Measurements from ENCODE around the gene GRIFIN. TPM values are rescaled to one million over a fixed set of nuclear protein-coding genes. Genes with fewer than 3 reads are reported as not detected.

GRIFIN gene
- total RNA-seq, 1 experiment from 2014 or later: not detected

GRCh38 chr7:2497065-2497464 is 20.9 kb upstream of the GRIFIN start:
- H3K4me2 ChIP-seq (ENCODE audit: low read length): no peak overlapping the region
- H3K79me2 ChIP-seq (ENCODE audit: low read length): no peaks in the 10 kb centered on the region
- ChIA-PET CTCF (no interaction called here), POLR2A (ENCODE audit: unreplicated experiment) (no interaction called here)
- no peaks in the 10 kb centered on the region for H3K36me3 ChIP-seq (ENCODE audit: low read depth, low read length)
- no peaks in the 10 kb centered on the region for H3K9me3 ChIP-seq (ENCODE audit: low read length)
- intact Hi-C loops (cut with micrococcal nuclease): no loop called here
- H3K9me2 ChIP-seq (replicated peaks; ENCODE audit: low read length): no peaks in the 10 kb centered on the region
- no TSS peak for BruUV-seq (replicated peaks)
- H3K4me3 ChIP-seq (ENCODE audit: low read length): no peak overlapping the region
- no peaks in the 10 kb centered on the region for H3K27me3 ChIP-seq (ENCODE audit: low read length)
- no peaks in the 10 kb centered on the region for H3K4me1 ChIP-seq (ENCODE audit: insufficient read depth, low read length)
- ATAC-seq (no peak), DNase-seq (no peak)
- no peak overlapping the region for H3K27ac ChIP-seq (ENCODE audit: low read length)
- H2AFZ ChIP-seq (ENCODE audit: low read length): no peak overlapping the region
- no peaks in the 10 kb centered on the region for H4K20me1 ChIP-seq (ENCODE audit: low read length)
- no peak overlapping the region for H3K9ac ChIP-seq (ENCODE audit: low read length)
- no peaks in the 10 kb centered on the region for H3F3A ChIP-seq (ENCODE audit: low read length, unreplicated experiment)
- TF ChIP-seq EZH2 (IDR thresholded peaks at IDR 0.05; ENCODE audit: low read length, unreplicated experiment): no peak
- no peak for TF ChIP-seq CTCF (conservative IDR thresholded peaks at IDR 0.05; ENCODE audit: low read depth, low read length)
- no peak for TF ChIP-seq EZH2phosphoT487 (IDR thresholded peaks at IDR 0.05; ENCODE audit: borderline replicate concordance, low read length)

- POLR2A ChIA-PET (ENCODE audit: unreplicated experiment): no interaction called here
- H3K27me3 ChIP-seq (ENCODE audit: low read length): no peaks in the 10 kb centered on the region
- no peaks in the 10 kb centered on the region for H3K9me2 ChIP-seq (replicated peaks; ENCODE audit: low read length)
- H2AFZ ChIP-seq (ENCODE audit: low read length): no peak overlapping the region
- ATAC-seq: no peak
- H3F3A ChIP-seq (ENCODE audit: low read length, unreplicated experiment): no peaks in the 10 kb centered on the region
- H3K36me3 ChIP-seq (ENCODE audit: low read depth, low read length): no peaks in the 10 kb centered on the region
- H3K27ac ChIP-seq (ENCODE audit: low read length): no peak overlapping the region
- H3K4me3 ChIP-seq (ENCODE audit: low read length): no peak overlapping the region
- no peak for DNase-seq
- no peaks in the 10 kb centered on the region for H3K9me3 ChIP-seq (ENCODE audit: low read length)
- no peaks in the 10 kb centered on the region for H4K20me1 ChIP-seq (ENCODE audit: low read length)
- H3K79me2 ChIP-seq (ENCODE audit: low read length): no peaks in the 10 kb centered on the region
- no peaks in the 10 kb centered on the region for H3K4me1 ChIP-seq (ENCODE audit: insufficient read depth, low read length)
- BruUV-seq (replicated peaks): no TSS peak
- intact Hi-C loops (cut with micrococcal nuclease): no loop called here
- no peak overlapping the region for H3K4me2 ChIP-seq (ENCODE audit: low read length)
- CTCF ChIA-PET: no interaction called here
- no peak for TF ChIP-seq CTCF (conservative IDR thresholded peaks at IDR 0.05; ENCODE audit: low read depth, low read length)
- TF ChIP-seq EZH2phosphoT487 (IDR thresholded peaks at IDR 0.05; ENCODE audit: borderline replicate concordance, low read length): no peak
- TF ChIP-seq EZH2 (IDR thresholded peaks at IDR 0.05; ENCODE audit: low read length, unreplicated experiment): no peak
- H3K9ac ChIP-seq (ENCODE audit: low read length): no peak overlapping the region
Measured at GRCh38 chr7:2496375-2496774, 20.2 kb upstream of the GRIFIN start.

- intact Hi-C loops (cut with micrococcal nuclease): no loop called here
- no peaks in the 10 kb centered on the region for H3F3A ChIP-seq (ENCODE audit: low read length, unreplicated experiment)
- H3K4me1 ChIP-seq (ENCODE audit: insufficient read depth, low read length): no peaks in the 10 kb centered on the region
- DNase-seq (no peak), ATAC-seq (no peak)
- no peaks in the 10 kb centered on the region for H3K27me3 ChIP-seq (ENCODE audit: low read length)
- H3K9me2 ChIP-seq (replicated peaks; ENCODE audit: low read length): no peaks in the 10 kb centered on the region
- TF ChIP-seq EZH2phosphoT487 (IDR thresholded peaks at IDR 0.05; ENCODE audit: borderline replicate concordance, low read length): no peak
- no peak for TF ChIP-seq CTCF (conservative IDR thresholded peaks at IDR 0.05; ENCODE audit: low read depth, low read length)
- no peak for TF ChIP-seq EZH2 (IDR thresholded peaks at IDR 0.05; ENCODE audit: low read length, unreplicated experiment)
- H3K36me3 ChIP-seq (ENCODE audit: low read depth, low read length): no peaks in the 10 kb centered on the region
- H3K79me2 ChIP-seq (ENCODE audit: low read length): no peaks in the 10 kb centered on the region
- POLR2A ChIA-PET (ENCODE audit: unreplicated experiment): no interaction called here
- no peak overlapping the region for H3K4me2 ChIP-seq (ENCODE audit: low read length)
- no peak overlapping the region for H3K9ac ChIP-seq (ENCODE audit: low read length)
- BruUV-seq (replicated peaks): no TSS peak
- CTCF ChIA-PET: no interaction called here
- H2AFZ ChIP-seq (ENCODE audit: low read length): no peak overlapping the region
- no peaks in the 10 kb centered on the region for H4K20me1 ChIP-seq (ENCODE audit: low read length)
- no peaks in the 10 kb centered on the region for H3K9me3 ChIP-seq (ENCODE audit: low read length)
- H3K27ac ChIP-seq (ENCODE audit: low read length): no peak overlapping the region
- no peak overlapping the region for H3K4me3 ChIP-seq (ENCODE audit: low read length)
Measured at GRCh38 chr7:2495418-2496299, 19.5 kb upstream of the GRIFIN start.

All from PC-3 (cell line).